GM19099 (cell line): Measurements from ENCODE around the gene CACNA1H.

Experiments
- POLR2A ChIP-seq: IDR thresholded peaks from 3 replicates; pipeline ENCODE4 v1.6.1; 2011; ENCODE audit warnings: low read depth; ENCODE audit not compliant: insufficient read length; ENCODE audit errors: extremely low read depth

The CACNA1H gene

DNA sequence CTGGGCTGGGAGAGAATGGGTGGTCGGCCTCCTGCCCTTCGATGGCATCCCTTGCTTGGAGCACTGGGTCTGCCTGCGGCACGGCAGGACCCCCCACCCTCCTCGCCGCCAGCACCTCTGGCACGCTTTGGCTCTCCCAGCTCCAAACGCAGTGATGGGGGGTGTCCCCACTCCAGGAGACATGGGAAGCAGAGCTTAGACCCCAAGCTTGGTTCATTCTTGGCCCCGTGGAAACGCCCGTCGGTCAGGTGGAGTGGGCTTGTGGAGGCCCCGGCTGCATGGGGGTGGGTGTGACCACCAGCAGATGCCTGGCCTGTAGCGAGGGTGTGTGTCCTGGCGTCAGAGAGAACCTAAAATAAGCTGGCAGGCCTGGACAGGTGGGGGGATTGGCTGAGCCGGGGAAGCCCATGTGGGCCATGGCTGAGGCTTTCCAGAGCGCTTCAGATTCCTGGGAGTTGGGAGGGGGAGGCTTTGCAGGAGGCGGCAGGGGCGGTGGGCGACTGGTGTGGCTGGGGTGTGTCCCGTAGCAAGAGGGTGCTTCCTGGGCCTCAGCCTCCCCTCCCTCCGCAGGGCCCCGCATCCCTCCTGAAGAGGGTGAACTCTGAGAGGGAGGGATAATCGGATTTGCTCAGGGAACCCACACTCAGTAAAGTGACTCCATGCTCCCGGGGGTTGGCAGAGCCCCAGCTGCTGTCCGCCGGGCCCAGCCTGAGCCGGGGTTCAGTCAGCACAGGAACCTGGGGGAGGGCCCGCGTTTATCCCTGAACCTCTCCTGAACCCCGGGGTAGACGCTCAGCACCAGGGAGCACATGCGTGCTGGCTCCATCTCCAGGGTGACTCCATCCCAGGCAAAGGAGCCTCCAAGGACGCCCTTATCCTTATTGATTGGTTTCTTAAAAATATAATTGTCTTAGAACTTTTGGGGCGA is 3.4 kb downstream of the CACNA1H start:
- no peak for TF ChIP-seq POLR2A

DNA sequence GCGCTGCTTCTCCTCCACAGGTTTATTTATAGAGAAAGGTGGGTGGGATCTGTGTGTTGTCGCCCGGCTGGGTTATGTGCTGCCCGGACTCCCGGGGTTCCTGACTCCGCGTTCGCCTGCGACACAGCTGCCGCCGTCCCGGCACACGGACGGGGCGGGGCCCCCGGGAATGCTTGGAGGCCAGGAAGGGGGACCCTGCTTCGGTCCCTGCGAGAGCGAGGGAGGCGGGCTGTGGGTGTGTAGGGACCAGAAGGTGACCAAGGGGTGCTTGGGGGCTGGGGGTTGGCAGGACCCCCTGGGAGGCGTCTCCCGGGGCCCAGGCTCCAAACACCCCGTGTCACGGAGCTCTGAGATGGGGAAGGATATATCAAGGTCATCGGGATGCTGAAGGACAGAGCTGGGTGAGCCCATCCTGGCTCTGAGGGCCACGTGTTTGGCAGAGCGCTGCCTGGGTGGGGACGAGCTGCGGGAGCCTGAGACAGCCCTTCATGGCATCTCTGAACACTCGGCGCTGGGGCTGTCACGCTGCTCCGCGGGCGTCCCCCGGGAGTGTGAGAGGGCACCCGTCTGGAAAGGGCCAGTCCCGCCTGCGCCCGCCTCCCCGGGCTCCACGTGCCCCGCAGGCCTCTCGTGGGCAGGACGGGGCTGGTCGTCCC is 4.2 kb downstream of the CACNA1H start:
- no peak for TF ChIP-seq POLR2A

- no peak for TF ChIP-seq POLR2A
These were observed 4.9 kb downstream of the CACNA1H start for GRCh38 chr16:1157639-1158455.

DNA sequence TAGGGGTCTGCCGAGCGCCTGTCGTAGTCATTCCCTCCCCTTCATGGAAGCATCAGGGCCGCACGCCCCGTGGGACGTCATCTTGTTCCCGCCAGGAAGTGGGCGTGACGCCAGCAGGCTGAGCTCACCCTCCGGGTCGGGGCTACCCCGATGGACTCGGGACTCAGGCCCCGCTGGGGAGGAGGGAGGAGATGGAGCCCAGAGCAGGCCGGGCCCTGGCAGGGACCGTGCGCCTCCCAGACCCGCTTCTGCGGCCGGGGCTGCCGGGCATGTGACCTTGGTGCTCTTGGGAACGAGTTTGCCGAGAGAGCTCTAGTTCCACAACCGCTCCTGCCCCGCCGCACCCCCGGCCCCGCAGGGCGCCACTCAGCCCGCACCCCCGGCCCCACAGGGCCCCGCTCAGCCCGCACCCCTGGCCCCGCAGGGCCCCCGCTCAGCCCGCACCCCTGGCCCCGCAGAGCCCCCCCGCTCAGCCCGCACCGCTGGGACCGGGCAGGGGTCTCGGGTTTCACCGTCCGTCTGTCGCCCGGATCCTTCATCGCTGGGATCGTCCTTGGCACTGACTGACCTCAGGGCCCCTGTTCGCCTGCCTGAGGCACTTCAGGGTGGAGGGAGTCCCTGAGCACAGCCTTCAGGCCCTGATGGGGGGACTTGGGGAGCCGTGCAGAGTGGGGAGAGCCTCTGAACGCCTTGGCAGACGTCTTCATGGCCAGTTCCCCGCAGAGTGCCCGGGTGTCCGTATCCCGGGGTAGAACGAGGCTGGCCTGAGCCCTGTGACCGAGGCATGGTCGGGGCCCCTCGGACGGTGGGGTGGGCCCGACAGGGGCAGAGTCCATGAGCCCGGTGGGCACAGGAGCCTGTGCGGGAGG is 5.8 kb downstream of the CACNA1H start:
- no peak for TF ChIP-seq POLR2A

GRCh38 chr16:1159325-1159972 is 6.5 kb downstream of the CACNA1H start:
- TF ChIP-seq POLR2A = no peak

- no peak for TF ChIP-seq POLR2A
These were observed 7.3 kb downstream of the CACNA1H start for GRCh38 chr16:1159973-1160772.

DNA sequence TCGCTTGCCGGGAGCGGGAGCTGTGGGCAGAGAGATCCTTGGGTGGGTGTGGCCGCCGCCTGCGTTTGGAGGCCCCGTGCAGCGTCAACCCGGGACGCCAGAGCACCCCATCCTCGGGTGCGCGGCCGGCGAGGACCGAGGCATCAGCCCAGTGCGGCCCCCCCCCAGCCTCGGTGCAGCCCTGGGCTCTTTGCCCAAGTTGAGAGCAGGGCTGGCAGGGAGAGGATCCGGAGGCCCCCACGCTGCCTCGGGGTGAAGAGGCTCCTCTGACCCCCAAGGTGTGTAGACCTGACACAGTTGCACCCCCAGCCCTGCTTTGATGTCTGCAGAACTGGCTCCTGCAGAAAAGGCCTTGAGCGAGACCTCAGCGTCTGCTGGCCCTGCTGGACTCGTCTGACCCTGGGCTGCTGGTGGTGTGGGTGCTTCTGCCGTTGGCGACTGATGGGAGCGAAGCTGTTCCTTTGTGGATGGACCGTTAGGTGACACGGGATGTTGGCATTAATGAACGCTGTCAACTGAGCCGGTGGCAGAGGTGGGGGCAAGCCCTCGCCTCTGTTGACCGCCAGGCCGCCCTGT is 8.0 kb downstream of the CACNA1H start:
- no peak for TF ChIP-seq POLR2A

DNA sequence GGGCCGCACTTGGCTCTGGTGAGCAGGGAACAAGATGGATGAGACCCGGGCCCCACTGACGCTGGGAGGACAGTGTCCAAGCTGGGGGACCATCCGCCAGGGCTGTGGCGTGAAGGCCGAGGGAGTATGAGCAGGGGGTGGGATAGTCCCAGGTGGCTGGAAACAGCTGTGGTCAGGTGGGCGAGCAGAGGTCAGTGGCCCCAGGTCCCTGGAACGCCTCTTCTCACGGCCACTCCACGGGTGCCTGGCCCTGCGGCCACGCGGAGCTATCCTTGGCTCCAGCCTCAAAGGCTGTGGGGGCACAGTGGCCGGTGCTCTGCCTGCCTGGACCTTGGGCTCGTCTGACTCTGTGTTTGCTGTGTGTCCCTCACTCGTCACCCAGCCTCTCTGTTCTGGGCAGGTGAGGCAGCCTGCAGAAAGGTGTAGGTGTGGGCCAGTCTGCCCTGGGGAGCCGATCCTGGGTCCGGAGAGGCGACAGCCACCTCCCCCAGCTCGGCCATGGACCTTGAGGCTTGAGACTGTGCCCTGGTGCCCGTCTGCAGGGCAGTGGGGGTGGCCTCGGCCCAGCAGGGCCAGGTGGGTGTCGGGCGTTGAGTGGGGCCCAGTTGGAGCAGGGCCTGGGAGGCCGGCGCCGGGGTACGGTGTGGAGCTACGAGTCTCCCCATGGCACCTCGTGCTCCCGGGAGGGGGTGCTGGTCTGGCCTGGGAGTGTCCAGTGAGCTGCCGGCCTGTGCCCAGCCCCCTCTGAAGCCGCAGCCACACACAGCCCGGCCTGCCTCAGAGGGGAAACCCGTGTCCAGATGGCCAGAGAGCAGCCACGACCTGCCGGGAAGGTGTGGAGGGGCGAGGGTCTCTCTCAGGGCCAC is 10.0 kb downstream of the CACNA1H start:
- no peak for TF ChIP-seq POLR2A

GRCh38 chr16:1163567-1164055 is 10.7 kb downstream of the CACNA1H start:
- no peak for TF ChIP-seq POLR2A

GRCh38 chr16:1164382-1164781 is 11.5 kb downstream of the CACNA1H start:
- TF ChIP-seq POLR2A = no peak

- TF ChIP-seq POLR2A = no peak
These were observed 12.1 kb downstream of the CACNA1H start for GRCh38 chr16:1164975-1165374.

GRCh38 chr16:1165511-1165910 is 12.6 kb downstream of the CACNA1H start:
- TF ChIP-seq POLR2A = no peak
